Activated naive CD8-positive, alpha-beta T cell treated with anti-CD3 and anti-CD28 coated beads, Interleukin-2, amount 50 U/mL, for 24 hours (primary cell): ENCODE results near the gene CALHM3.
"Not testable (repeated sequence)": the region's sequence is repeated elsewhere in the genome, so short reads cannot be mapped to it uniquely, and the experiment has no call there.

ENCODE experiments used
- ATAC-seq: fragments of 150-1000 bp; cut with Tn5 transposase; one replicate; pipeline ENCODE4 v1.10.0; 2021
- DNase-seq: peaks from one replicate; pipeline ENCODE4 v3.0.0; 2021
- H3K27ac Mint-ChIP-seq: one replicate; pipeline ENCODE4 v1.8.0; 2021; ENCODE audit warnings: mild to moderate bottlenecking, mixed read lengths
- H3K27me3 Mint-ChIP-seq: one replicate; pipeline ENCODE4 v1.8.0; 2021; ENCODE audit warnings: mixed read lengths
- H3K36me3 Mint-ChIP-seq: one replicate; pipeline ENCODE4 v1.8.0; 2021; ENCODE audit warnings: low read depth, mixed read lengths
- H3K4me1 Mint-ChIP-seq: one replicate; pipeline ENCODE4 v1.8.0; 2021; ENCODE audit warnings: mixed read lengths
- H3K4me3 Mint-ChIP-seq: one replicate; pipeline ENCODE4 v1.8.0; 2021; ENCODE audit warnings: mild to moderate bottlenecking, moderate library complexity, mixed read lengths
- H3K9me3 Mint-ChIP-seq: one replicate; pipeline ENCODE4 v1.8.0; 2021; ENCODE audit warnings: mixed read lengths

The CALHM3 gene

GRCh38 chr10:103493916-103494877 is 15.2 kb upstream of the CALHM3 start:
- H3K27ac Mint-ChIP-seq, result no peak overlapping the region
- DNase-seq, result no peak
- H3K36me3 Mint-ChIP-seq, result no peaks in the 10 kb centered on the region
- peaks cover 59% of the 10 kb centered on the region for H3K27me3 Mint-ChIP-seq
- peaks cover 27% of the 10 kb centered on the region for H3K4me1 Mint-ChIP-seq
- ATAC-seq, result no peak
- H3K9me3 Mint-ChIP-seq, result no peaks in the 10 kb centered on the region
- peak overlapping the region; percentile 62 for H3K4me3 Mint-ChIP-seq

GRCh38 chr10:103493362-103493915 is 14.4 kb upstream of the CALHM3 start, which contains the start of gene NEURL1:
Gene NEURL1 (plus strand): TSS chr10:103493705. CDS start chr10:103494388, 683 bp downstream.
- Mint-ChIP-seq H3K27me3 (peaks cover 52% of the 10 kb centered on the region), H3K27ac (no peak within 1 kb of the TSS), H3K4me3 (peak within 1 kb of the TSS; percentile 74), H3K36me3 (no peaks in the 10 kb centered on the region), H3K4me1 (peaks cover 27% of the 10 kb centered on the region), H3K9me3 (no peaks in the 10 kb centered on the region)
- DNase-seq (no peak), ATAC-seq (no peak)

- no peaks in the 10 kb centered on the region for H3K36me3 Mint-ChIP-seq
- H3K27me3 Mint-ChIP-seq, result peaks cover 51% of the 10 kb centered on the region
- no peak overlapping the region for H3K27ac Mint-ChIP-seq
- no peaks in the 10 kb centered on the region for H3K9me3 Mint-ChIP-seq
- H3K4me3 Mint-ChIP-seq, result peak overlapping the region; percentile 74
- ATAC-seq (no peak), DNase-seq (no peak)
- peaks cover 27% of the 10 kb centered on the region for H3K4me1 Mint-ChIP-seq
Observed at GRCh38 chr10:103492655-103493261, 13.7 kb upstream of the CALHM3 start.

- ATAC-seq, result no peak
- no peak for DNase-seq
- no peak overlapping the region for H3K4me3 Mint-ChIP-seq
- no peaks in the 10 kb centered on the region for H3K36me3 Mint-ChIP-seq
- H3K9me3 Mint-ChIP-seq, result no peaks in the 10 kb centered on the region
- peaks cover 27% of the 10 kb centered on the region for H3K4me1 Mint-ChIP-seq
- H3K27ac Mint-ChIP-seq, result no peak overlapping the region
- peaks cover 43% of the 10 kb centered on the region for H3K27me3 Mint-ChIP-seq
Observed at GRCh38 chr10:103491729-103492364, 12.8 kb upstream of the CALHM3 start.

DNA sequence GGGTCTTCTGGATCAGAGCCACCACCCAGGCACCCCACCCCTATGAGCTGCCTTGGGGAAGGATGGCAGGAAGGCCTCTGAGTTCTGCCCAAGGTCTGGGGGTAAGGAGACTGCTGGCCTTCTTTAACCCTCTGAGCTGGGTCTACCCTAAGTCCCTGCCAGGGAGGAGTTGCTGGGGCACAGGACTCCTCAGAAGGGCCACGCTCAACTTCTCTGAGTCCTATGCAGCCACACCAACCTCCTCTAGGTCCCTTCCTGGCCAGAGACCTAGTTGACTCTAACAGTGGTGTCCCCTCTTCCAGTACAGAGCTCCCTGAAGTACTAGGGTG is 11.9 kb upstream of the CALHM3 start:
- H3K9me3 Mint-ChIP-seq, result no peaks in the 10 kb centered on the region
- H3K4me3 Mint-ChIP-seq, result no peak overlapping the region
- no peaks in the 10 kb centered on the region for H3K36me3 Mint-ChIP-seq
- peaks cover 27% of the 10 kb centered on the region for H3K4me1 Mint-ChIP-seq
- H3K27ac Mint-ChIP-seq, result no peak overlapping the region
- peaks cover 36% of the 10 kb centered on the region for H3K27me3 Mint-ChIP-seq
- DNase-seq (no peak), ATAC-seq (peak; percentile 29)

DNA sequence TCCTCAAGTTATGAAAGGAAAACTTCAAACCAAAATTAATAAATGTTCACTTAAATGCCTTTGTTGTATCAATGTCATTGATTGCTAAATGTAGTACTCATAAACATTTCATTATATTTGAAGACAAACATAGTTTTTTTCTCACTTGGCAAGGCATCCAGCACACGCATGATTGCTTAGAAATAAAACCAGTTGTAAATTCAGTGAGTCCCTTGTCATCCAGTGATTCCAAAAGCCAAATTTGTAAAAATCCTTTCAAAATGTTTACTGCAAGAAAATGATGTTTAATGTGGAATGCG is 8.3 kb upstream of the CALHM3 start:
- Mint-ChIP-seq H3K36me3 (no peaks in the 10 kb centered on the region), H3K9me3 (no peaks in the 10 kb centered on the region), H3K4me3 (no peak overlapping the region), H3K4me1 (peaks cover 16% of the 10 kb centered on the region), H3K27ac (no peak overlapping the region), H3K27me3 (peaks cover 6% of the 10 kb centered on the region)
- DNase-seq, result no peak
- ATAC-seq, result no peak

DNA sequence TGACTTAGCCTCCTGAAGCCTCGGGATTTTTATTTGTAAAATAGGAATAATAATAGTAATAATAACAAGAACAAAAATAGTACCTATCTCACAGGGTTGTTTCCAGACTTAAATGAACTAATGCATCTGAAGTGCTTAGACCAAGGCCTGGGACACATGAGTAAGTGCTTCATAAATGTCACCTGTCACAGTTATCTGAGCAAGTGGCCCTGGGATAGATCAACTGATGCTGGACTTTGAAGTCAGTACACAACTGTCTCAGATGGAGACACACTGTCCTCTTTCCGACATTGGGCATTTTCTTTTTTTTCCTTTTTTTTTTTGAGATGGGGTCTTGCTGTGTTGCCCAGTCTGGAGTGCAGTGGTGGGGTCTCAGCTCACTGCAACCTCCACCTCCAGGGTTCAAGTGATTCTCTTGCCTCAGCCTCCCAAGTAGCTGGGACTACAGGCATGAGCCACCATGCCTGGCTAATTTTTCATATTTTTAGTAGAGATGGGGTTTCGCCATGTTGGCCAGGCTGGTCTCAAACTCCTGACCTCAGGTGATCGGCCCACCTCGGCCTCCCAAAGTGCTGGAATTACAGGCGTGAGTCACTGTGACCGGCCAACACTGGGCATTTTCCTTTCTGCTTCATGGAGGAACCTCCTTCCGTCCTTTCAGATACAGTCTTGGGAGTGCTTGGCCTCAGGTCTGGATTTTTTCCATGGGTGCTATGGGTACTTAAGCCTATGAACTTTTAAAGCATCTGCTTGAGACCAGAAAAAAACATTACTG is 7.8 kb upstream of the CALHM3 start:
- peaks cover 18% of the 10 kb centered on the region for H3K4me1 Mint-ChIP-seq
- H3K4me3 Mint-ChIP-seq, ATAC-seq, H3K36me3 Mint-ChIP-seq, H3K27me3 Mint-ChIP-seq, H3K27ac Mint-ChIP-seq, DNase-seq, H3K9me3 Mint-ChIP-seq: not testable (repeated sequence)

- DNase-seq (no peak), ATAC-seq (peak; percentile 76)
- Mint-ChIP-seq H3K4me3 (no peak overlapping the region), H3K27me3 (no peaks in the 10 kb centered on the region), H3K36me3 (no peaks in the 10 kb centered on the region), H3K27ac (no peak overlapping the region), H3K9me3 (no peaks in the 10 kb centered on the region), H3K4me1 (peaks cover 3% of the 10 kb centered on the region)
Observed at GRCh38 chr10:103481974-103482531, 3.0 kb upstream of the CALHM3 start.

- no peaks in the 10 kb centered on the region for H3K27me3 Mint-ChIP-seq
- ATAC-seq, result no peak
- H3K36me3 Mint-ChIP-seq, result no peaks in the 10 kb centered on the region
- H3K4me1 Mint-ChIP-seq, result peaks cover 3% of the 10 kb centered on the region
- H3K27ac Mint-ChIP-seq, result no peak overlapping the region
- DNase-seq, result no peak
- no peak overlapping the region for H3K4me3 Mint-ChIP-seq
- H3K9me3 Mint-ChIP-seq, result no peaks in the 10 kb centered on the region
Observed at GRCh38 chr10:103480521-103480920, 1.5 kb upstream of the CALHM3 start.

DNA sequence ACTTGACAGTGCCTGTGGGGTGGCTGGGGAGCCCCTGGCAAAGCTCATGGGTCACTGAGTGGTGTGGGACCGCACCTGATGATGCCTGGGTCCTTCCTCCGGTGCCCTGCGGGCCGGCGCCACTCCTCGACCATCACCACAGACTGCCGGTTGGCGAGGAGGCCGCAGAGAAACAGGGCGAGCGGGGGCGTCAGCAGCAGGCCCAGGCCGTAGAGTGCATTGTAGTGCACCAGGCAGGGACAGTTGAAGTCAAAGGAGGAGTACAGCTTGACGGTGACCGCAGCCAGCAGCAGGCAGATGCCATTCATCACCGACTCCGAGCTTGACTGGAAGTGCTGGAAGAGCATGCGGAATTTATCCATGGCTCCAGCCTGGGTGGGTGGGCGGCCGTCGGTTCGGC is 369 bp downstream of the CALHM3 start:
- DNase-seq (no peak), ATAC-seq (no peak)
- H3K4me3 Mint-ChIP-seq, result no peak overlapping the region
- H3K4me1 Mint-ChIP-seq, result peaks cover 3% of the 10 kb centered on the region
- H3K27ac Mint-ChIP-seq, result no peak overlapping the region
- no peaks in the 10 kb centered on the region for H3K27me3 Mint-ChIP-seq
- H3K9me3 Mint-ChIP-seq, result no peaks in the 10 kb centered on the region
- no peaks in the 10 kb centered on the region for H3K36me3 Mint-ChIP-seq

GRCh38 chr10:103476046-103476768 is 2.8 kb downstream of the CALHM3 start:
- H3K9me3 Mint-ChIP-seq, result no peaks in the 10 kb centered on the region
- no peak overlapping the region for H3K4me3 Mint-ChIP-seq
- no peaks in the 10 kb centered on the region for H3K36me3 Mint-ChIP-seq
- DNase-seq (no peak), ATAC-seq (peak; percentile 22)
- H3K27me3 Mint-ChIP-seq, result no peaks in the 10 kb centered on the region
- H3K4me1 Mint-ChIP-seq, result peaks cover 13% of the 10 kb centered on the region
- H3K27ac Mint-ChIP-seq, result no peak overlapping the region

GRCh38 chr10:103475437-103475836 is 3.6 kb downstream of the CALHM3 start:
- DNase-seq, result no peak
- Mint-ChIP-seq H3K36me3 (no peaks in the 10 kb centered on the region), H3K4me1 (peaks cover 21% of the 10 kb centered on the region), H3K27me3 (peaks cover 2% of the 10 kb centered on the region), H3K27ac (no peak overlapping the region), H3K4me3 (no peak overlapping the region), H3K9me3 (no peaks in the 10 kb centered on the region)
- no peak for ATAC-seq

DNA sequence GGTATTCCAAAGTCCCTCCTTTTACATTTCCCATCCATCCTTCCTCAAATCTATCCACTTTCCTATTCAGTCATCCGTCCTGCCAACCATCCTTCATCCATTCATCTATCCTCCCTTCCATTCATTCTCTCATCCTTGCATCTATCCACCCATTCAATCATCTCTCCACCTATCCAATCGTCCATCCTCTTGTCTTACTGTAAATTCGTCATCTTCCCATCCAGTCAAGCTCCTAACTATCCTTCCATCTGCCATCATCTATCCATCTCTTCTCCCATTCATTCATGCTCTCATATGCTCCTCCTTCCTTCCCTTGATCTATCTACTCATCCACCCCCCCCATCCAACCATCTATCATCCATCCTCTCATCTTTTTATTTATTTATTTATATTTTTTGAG is 5.0 kb downstream of the CALHM3 start:
- DNase-seq (no peak), ATAC-seq (no peak)
- H3K9me3 Mint-ChIP-seq, result no peaks in the 10 kb centered on the region
- no peak overlapping the region for H3K27ac Mint-ChIP-seq
- H3K36me3 Mint-ChIP-seq, result peaks cover 2% of the 10 kb centered on the region
- no peak overlapping the region for H3K4me3 Mint-ChIP-seq
- H3K4me1 Mint-ChIP-seq, result peaks cover 23% of the 10 kb centered on the region
- peaks cover 3% of the 10 kb centered on the region for H3K27me3 Mint-ChIP-seq
